RPMI7951 (cell line): ENCODE measurements around the gene ERCC1. TPM values are rescaled to one million over a fixed set of nuclear protein-coding genes. Genes with fewer than 3 reads are reported as not detected.
"Not testable (repeated sequence)": the region's sequence is repeated elsewhere in the genome, so short reads cannot be mapped to it uniquely, and the experiment has no call there.

Experiments used
- DNase-seq: peaks from one replicate; pipeline ENCODE4 v3.0.0-alpha.2; 2012; ENCODE audit warnings: low read depth
- total RNA-seq: library from RNA; depleted of rRNA; stranded (reverse); fragments of >200 nt; shearing (Covaris generic); gene quantifications from 2 replicates; pipeline ENCODE4 v1.2.3, GENCODE V29; 2014

The ERCC1 gene
- total RNA-seq, 1 experiment from 2014 or later: 138 TPM

DNA sequence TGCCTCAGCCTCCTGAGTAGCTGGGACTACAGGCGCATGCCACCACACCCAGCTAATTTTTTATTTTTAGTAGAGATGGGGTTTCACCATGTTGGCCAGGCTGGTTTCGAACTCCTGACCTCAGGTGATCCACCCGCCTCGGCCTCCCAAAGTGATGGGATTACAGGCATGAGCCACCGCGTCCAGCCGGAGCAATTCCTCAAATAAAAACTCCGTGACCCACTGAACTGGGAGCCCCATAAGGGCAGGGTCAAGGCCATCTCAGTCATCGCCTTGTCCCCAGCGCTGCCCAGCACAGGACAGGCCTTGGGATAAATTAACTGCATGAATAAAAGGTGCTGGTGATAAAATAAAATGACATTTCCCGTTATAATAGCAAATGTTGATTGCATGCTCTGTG lies 6.2 kb upstream of the ERCC1 start:
- DNase-seq: not testable (repeated sequence)

DNA sequence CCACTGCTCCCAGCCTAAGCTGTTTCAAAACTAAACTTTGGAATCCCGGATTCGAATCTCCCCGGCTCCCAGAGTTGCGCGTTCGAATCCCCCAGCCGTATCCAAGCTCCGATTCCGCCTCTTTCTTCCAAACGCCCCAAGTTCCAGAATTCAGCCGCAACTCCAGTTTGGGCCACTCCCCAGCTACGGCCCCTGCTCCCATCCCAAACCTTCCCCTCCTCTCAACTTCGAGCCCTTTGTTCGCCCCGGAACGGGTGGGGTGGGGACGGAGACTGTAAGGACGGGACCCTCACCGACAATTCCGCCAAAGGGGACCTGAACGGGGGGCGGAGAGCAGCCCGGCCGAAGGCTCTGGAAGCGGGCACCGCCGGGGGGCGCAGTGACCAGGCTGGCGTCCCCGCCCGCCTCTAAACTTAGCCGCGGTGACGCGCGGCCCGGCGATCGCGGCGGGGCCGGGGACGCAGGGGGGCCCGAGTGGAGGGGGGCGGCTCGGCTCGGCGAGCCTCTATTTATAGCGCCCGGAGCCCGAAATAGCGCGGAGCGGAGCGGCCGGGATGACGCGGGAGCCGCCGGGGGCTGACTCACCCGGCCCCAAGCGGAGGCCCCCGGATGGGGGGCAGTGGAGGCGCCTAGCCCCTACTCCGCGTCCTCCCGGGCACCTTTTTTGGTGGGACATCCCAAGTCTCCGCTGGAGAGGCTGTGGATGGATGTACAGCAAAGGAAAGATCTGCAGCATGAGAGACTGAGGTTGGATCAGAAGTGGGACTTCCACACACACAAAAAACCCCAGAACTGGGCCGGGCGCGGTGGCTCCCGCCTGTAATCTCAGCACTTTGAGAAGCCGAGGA lies 4.9 kb upstream of the ERCC1 start:
- DNase-seq: peak; percentile 79

- DNase-seq: peak; percentile 97
These were observed 708 bp upstream of the ERCC1 start for GRCh38 chr19:45424191-45425058.

DNA sequence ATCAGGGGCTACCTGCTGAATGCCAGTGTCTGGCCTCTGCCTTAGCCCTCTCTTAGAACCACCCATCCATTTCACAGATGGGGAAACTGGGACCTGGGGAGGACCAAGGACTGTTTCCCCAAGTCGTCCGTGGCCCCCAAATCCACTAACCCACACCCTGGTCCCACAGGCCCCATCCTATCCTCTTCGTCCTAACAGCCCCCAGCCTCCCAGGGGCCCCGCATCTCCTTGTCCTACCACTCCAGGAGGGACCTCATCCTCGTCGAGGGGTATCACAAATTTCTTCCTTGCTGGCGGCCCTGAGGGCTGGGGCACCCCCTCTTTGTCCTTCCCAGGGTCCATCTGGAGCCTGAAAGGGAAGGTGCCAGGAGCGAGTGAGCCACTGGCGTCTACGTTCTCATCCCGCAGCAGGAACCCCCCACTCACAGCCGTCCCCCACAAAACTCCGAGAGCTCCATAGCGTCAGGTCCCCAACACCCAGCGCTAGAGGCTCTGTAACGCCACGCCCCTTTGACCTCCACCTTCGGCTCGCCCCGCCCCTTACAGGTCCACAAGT lies 606 bp downstream of the ERCC1 start:
- no peak for DNase-seq

- DNase-seq: no peak
These were observed 1.7 kb downstream of the ERCC1 start for GRCh38 chr19:45421947-45422498.

DNA sequence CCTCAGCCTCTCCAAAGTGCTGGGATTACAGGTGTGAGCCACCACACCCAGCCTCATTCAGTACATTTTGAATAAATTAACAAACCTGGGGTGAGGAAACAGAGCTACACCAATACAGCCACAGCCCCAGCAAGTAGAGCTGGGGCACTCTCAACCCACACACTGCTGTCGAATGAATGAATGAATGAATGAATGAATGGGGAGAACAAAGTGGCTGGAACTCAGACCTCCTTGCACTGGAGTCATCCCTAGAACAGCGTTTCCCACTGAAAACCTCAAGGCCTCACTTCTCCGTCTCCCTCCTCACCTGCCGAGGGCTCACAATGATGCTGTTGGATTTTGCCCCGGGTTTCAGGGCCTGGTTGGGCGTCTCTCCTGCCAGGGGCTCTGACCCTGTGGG lies 2.8 kb downstream of the ERCC1 start:
- DNase-seq: no peak

- no peak for DNase-seq
These were observed 3.4 kb downstream of the ERCC1 start for GRCh38 chr19:45420356-45420755.

DNA sequence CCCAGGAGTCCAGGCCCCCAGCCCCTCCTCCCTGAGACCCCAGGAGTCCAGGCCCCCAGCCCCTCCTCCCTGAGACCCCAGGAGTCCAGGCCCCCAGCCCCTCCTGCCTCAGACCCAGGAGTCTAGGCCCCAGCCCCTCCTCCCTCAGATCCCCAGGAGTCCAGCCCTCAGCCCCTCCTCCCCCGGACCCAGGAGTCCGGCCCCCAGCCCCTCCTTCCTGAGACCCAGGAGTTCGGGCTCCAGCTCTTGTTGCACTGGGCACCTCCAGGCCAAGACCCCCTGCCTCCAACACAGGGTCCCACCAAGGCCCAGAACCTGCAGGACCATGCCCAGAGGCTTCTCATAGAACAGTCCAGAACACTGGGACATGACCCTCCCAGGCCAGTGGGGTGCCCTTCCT lies 3.8 kb downstream of the ERCC1 start:
- DNase-seq: no peak

DNA sequence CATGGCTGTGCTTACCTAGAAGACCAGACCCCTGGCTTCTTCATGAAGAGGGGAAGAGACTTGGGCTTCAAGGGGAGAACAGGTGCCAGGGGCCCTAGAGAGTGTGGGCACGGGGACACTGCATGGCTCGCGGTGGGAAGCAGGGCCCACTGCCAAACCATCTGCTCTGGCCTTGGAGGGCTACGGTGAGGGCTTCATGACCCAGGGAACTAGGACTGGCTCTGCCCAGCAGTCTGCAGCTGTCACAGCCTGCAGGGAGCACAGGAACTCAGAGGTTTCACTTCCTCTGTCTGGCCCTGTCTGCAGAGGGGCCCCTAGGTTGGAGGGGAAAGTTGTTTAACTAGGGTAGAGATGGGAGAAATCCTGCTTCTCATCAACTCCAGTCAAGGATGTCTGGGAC lies 4.3 kb downstream of the ERCC1 start:
- no peak for DNase-seq

GRCh38 chr19:45418802-45419201 lies 4.9 kb downstream of the ERCC1 start:
- no peak for DNase-seq

- no peak for DNase-seq
These were observed 6.6 kb downstream of the ERCC1 start for GRCh38 chr19:45417151-45417550.

DNA sequence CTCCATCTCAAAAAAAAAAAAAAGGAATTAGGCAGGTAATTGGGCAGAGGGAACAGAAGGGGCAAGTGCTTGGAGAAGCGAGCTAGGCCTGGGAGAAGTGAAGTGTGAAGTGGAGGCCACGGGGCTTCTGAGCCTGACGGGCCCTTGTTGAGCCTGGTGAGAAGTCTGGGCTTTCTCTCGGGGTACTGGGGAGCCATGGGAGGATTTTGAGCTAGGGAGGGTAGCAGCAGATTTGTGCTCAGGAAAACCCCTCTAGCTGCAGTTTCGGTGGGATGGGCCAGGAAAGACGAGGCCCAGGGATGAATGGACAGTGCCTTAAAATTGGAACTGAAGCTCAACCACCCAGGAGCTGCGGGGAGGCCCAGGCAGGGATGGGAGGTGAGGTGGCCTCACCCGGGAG lies 9.2 kb downstream of the ERCC1 start:
- no peak for DNase-seq

GRCh38 chr19:45413497-45413896 lies 10.2 kb downstream of the ERCC1 start:
- DNase-seq: no peak

- DNase-seq: not testable (repeated sequence)
These were observed 13.4 kb downstream of the ERCC1 start for GRCh38 chr19:45410330-45410729.

GRCh38 chr19:45409557-45409920 lies 14.2 kb downstream of the ERCC1 start:
- DNase-seq: no peak

GRCh38 chr19:45408830-45409556 lies 14.7 kb downstream of the ERCC1 start:
- DNase-seq: no peak

DNA sequence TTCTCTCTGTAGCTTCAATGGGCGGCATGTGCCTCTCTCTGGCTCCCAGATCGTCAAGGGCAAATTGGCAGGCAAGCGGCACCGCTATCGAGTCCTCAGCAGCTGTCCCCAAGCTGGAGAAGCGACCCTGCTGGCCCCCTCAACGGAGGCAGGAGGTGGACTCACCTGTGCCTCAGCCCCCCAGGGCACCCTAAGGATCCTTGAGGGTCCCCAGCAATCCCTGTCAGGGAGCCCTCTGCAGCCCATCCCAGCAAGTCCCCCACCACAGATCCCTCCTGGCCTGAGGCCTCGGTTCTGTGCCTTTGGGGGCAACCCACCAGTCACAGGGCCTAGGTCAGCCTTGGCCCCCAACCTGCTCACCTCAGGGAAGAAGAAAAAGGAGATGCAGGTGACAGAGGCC lies 15.6 kb downstream of the ERCC1 start:
- DNase-seq: no peak

GRCh38 chr19:45407585-45407984 lies 16.1 kb downstream of the ERCC1 start:
- DNase-seq: not testable (repeated sequence)

DNA sequence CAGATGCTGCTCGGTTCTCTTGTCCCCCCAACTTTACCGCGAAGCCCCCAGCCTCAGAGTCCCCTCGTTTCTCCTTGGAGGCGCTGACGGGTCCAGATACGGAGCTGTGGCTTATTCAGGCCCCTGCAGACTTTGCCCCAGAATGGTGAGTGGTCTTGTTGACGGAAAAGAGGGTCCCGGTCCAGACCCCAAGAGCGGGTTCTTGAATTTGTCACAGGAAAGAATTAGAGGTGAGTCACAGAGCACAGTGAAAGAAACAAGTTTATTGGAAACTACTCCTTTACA lies 16.7 kb downstream of the ERCC1 start:
- DNase-seq: no peak

DNA sequence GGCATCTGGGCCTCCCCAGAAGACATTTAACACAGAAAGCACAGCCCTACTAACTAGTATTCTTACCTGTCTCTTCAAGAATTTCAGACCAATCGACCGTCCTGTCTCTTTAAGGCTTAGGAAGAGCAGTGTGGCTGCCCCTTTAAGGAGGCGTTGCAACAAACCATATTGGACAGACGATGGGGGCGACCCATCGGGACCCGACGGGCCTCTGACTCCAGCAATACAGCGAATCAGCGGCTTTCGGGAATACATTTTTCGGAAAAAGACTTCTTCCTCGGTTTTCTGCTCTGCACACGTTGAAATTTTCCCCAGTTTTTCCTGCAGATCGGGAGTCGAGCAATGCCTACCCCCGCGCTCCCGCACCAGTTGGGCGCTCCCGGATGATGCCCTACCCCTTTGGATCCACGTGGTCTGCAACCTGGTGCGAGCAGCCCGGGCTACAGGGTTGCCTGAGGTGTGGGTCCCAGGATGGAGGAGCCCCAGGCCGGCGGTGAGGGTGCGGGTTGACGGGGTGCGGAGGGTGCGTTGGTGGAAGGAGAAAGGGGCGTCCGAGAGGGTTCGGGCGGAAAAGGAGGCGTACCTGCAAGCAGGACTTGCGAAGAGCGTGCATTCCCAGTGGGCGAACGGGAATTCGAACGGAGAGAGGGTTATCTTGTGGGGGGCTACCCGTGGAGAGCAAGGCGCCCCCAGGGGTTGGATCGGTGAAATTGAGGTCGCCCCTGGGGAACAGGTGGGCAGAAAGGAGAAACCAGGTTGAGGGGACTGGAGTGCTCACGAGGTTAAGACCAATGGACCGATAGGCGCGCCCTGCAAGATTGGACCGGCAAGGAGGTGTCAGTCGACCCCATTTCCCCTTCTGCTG lies 17.3 kb downstream of the ERCC1 start, which contains the start of gene POLR1G:
Gene POLR1G (plus strand): TSS at position 419 of the 865 bp plus-strand sequence. CDS start 53 bp downstream, at position 472.
- DNase-seq: peak; percentile 86
